OCI-LY3 (cell line): Measurements from ENCODE around the gene FFAR4.

ENCODE experiments used
- H2AFZ ChIP-seq: fragments of 200-600, 300-600 bp; shearing (Covaris generic); 2 replicates; pipeline ENCODE4 v1.6.0; 2014; ENCODE audit warnings: antibody characterized with exemption, low read depth, low read length
- H3K27ac ChIP-seq: fragments of 200-600, 300-600 bp; sonication (generic); 2 replicates; pipeline ENCODE4 v1.5.1; 2014; ENCODE audit warnings: mild to moderate bottlenecking, low read length, moderate library complexity, mixed read lengths
- H3K27me3 ChIP-seq: fragments of 200-600, 300-600 bp; sonication (generic); 2 replicates; pipeline ENCODE4 v1.6.1; 2014; ENCODE audit warnings: low read depth, low read length, mixed read lengths
- H3K36me3 ChIP-seq: fragments of 200-600, 300-600 bp; sonication (generic); replicated peaks from 2 replicates; pipeline ENCODE3; 2014; ENCODE audit warnings: low read depth, low read length, mixed read lengths
- H3K4me1 ChIP-seq: fragments of 300-600, 200-600 bp; sonication (generic); 2 replicates; pipeline ENCODE4 v1.6.1; 2014; ENCODE audit warnings: low read length, mixed read lengths
- H3K4me2 ChIP-seq: fragments of 200-600, 300-600 bp; sonication (generic); 2 replicates; pipeline ENCODE4 v1.6.1; 2014; ENCODE audit warnings: low read length, mixed read lengths
- H3K4me3 ChIP-seq: fragments of 300-600, 200-600 bp; sonication (generic); 2 replicates; pipeline ENCODE4 v1.5.1; 2014; ENCODE audit warnings: antibody characterized with exemption, mild to moderate bottlenecking, low read length, moderate library complexity
- H3K79me2 ChIP-seq: fragments of 300-600, 200-600 bp; shearing (Covaris generic); 2 replicates; pipeline ENCODE4 v1.6.1; 2014; ENCODE audit warnings: mild to moderate bottlenecking, low read length, mixed read lengths
- H3K9ac ChIP-seq: fragments of 300-600, 200-600 bp; shearing (Covaris generic); 2 replicates; pipeline ENCODE4 v1.6.0; 2014; ENCODE audit warnings: mild to moderate bottlenecking, low read length, moderate library complexity
- H3K9me3 ChIP-seq: fragments of 200-600, 300-600 bp; shearing (Covaris generic); 2 replicates; pipeline ENCODE4 v1.6.1; 2014; ENCODE audit warnings: low read length, mixed read lengths; ENCODE audit not compliant: insufficient read depth
- H4K20me1 ChIP-seq: fragments of 200-600, 300-600 bp; sonication (generic); 2 replicates; pipeline ENCODE4 v1.6.1; 2016; ENCODE audit warnings: low read length, mixed read lengths; ENCODE audit not compliant: insufficient read depth
- EZH2phosphoT487 ChIP-seq: fragments of 200-600 bp; shearing (Covaris generic); IDR thresholded peaks from 2 replicates; pipeline ENCODE4 v1.6.1; 2018; ENCODE audit warnings: antibody characterized with exemption, mixed run types, low read depth
- TF ChIP-seq, protein P1 (sequence below): fragments of 200-600, 300-600 bp; sonication (generic); IDR thresholded peaks from 2 replicates; pipeline ENCODE4 v1.5.1; 2014; ENCODE audit warnings: antibody characterized with exemption, low read length, low read depth

The FFAR4 gene

DNA sequence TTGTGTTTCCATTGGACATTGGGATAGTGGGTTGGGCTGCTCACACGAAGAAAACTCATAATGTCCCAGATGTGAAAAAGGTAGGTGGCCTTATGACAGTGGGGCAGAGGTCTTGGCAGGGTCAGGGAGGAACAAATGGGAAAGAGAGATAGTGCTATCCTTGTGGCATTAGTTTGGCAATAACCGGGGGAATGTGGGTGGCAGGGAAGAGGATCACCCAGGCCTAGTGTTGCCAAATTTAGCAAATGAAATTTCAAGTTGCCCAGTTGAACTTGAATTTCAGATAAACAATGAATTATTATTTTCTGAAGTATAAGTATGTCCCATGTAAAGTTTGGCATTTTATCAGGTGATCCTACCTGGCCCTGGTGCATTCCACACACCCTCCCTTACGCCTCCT lies 46.7 kb downstream of the FFAR4 start:
- H3K27ac ChIP-seq, result no peak overlapping the region
- H3K4me3 ChIP-seq, result no peak overlapping the region
- H3K4me2 ChIP-seq, result no peak overlapping the region
- no peaks in the 10 kb centered on the region for H3K36me3 ChIP-seq
- no peak overlapping the region for H2AFZ ChIP-seq
- no peaks in the 10 kb centered on the region for H3K79me2 ChIP-seq
- H3K9ac ChIP-seq, result no peak overlapping the region
- H3K27me3 ChIP-seq, result no peaks in the 10 kb centered on the region
- no peaks in the 10 kb centered on the region for H3K4me1 ChIP-seq
- TF ChIP-seq EZH2phosphoT487, result no peak
- TF ChIP-seq, protein P1, sequence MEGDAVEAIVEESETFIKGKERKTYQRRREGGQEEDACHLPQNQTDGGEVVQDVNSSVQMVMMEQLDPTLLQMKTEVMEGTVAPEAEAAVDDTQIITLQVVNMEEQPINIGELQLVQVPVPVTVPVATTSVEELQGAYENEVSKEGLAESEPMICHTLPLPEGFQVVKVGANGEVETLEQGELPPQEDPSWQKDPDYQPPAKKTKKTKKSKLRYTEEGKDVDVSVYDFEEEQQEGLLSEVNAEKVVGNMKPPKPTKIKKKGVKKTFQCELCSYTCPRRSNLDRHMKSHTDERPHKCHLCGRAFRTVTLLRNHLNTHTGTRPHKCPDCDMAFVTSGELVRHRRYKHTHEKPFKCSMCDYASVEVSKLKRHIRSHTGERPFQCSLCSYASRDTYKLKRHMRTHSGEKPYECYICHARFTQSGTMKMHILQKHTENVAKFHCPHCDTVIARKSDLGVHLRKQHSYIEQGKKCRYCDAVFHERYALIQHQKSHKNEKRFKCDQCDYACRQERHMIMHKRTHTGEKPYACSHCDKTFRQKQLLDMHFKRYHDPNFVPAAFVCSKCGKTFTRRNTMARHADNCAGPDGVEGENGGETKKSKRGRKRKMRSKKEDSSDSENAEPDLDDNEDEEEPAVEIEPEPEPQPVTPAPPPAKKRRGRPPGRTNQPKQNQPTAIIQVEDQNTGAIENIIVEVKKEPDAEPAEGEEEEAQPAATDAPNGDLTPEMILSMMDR, result no peak
- H4K20me1 ChIP-seq, result no peaks in the 10 kb centered on the region
- H3K9me3 ChIP-seq, result no peaks in the 10 kb centered on the region

DNA sequence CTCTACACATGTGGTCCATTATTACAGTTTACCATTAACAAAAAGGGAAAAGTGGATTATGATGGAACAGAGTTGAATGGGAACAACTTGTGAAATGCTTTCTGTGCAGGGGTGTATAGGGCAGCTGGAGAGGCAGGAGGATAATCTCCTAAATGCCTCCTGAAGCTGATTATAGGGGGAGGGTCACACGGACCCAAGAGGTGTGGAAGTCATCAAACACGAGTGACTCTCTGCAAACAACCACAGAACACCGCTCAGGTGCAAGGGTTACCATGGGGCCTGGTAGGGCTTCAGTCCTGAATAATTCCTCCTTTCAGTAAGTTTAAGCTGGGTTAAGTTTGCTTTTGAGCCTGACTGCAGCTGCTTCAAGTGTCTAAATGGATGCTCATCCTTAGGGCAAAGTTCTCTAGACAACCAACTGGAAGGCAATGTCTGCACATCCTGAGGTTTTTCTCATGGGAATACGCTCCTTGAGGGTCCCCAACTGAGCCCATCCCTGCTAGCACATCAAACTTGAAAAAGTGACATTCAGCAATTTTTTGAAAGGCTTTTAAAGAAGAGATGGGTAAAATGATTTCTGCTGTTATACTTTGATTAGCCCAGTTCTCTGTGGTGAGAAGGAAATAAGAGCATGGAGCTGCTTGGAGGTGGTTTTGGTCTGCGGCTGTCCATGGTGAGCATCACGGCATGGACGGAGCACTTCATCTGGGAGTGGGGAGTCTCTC lies 47.8 kb downstream of the FFAR4 start:
- H3K4me1 ChIP-seq, result no peaks in the 10 kb centered on the region
- H4K20me1 ChIP-seq, result no peaks in the 10 kb centered on the region
- no peak for TF ChIP-seq EZH2phosphoT487
- TF ChIP-seq, protein P1, result no peak
- H3K9me3 ChIP-seq, result no peaks in the 10 kb centered on the region
- no peak overlapping the region for H3K4me3 ChIP-seq
- no peak overlapping the region for H3K4me2 ChIP-seq
- H3K36me3 ChIP-seq, result no peaks in the 10 kb centered on the region
- H3K9ac ChIP-seq, result no peak overlapping the region
- H3K27ac ChIP-seq, result no peak overlapping the region
- H3K27me3 ChIP-seq, result no peaks in the 10 kb centered on the region
- H2AFZ ChIP-seq, result no peak overlapping the region
- no peaks in the 10 kb centered on the region for H3K79me2 ChIP-seq

DNA sequence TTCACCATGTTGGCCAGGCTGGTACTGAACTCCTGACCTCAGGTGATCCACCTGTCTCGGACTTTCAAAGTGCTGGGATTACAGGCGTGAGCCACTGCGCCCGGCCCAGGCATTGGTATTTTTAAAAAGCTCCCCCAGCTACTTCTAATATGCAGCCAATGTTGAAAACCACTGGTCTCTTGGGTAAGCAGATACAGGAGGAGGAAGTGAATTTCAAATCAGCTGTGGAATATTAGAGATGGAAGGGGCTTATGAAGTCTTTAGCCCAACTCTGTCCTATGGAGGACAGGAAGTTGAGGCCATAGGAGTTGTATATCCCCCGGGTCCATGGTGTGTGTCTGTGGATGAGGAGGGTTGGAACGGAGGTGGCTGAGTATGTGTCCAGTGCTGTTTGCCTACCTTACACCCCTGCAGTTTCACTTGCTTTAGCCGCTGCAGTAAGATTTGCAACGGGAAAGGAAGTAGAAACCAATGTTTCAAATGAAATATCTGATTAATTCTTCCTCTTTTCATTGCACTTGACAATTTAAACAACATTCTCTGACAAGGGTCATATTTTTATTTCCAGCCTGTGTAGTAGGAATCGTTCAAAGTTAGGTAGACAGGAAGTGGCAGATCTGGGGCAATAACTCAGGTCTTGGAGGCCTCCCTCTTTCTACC lies 49.2 kb downstream of the FFAR4 start:
- Histone ChIP-seq H3K4me3 (no peak overlapping the region), H3K9ac (no peak overlapping the region), H2AFZ (peak overlapping the region; percentile 39; the same call in 1 of the 2 replicates), H3K79me2 (no peaks in the 10 kb centered on the region), H3K27me3 (no peaks in the 10 kb centered on the region), H3K27ac (no peak overlapping the region), H3K4me2 (no peak overlapping the region), H4K20me1 (no peaks in the 10 kb centered on the region), H3K9me3 (no peaks in the 10 kb centered on the region), H3K36me3 (no peaks in the 10 kb centered on the region), H3K4me1 (no peaks in the 10 kb centered on the region)
- no peak for TF ChIP-seq EZH2phosphoT487
- TF ChIP-seq, protein P1, result no peak

DNA sequence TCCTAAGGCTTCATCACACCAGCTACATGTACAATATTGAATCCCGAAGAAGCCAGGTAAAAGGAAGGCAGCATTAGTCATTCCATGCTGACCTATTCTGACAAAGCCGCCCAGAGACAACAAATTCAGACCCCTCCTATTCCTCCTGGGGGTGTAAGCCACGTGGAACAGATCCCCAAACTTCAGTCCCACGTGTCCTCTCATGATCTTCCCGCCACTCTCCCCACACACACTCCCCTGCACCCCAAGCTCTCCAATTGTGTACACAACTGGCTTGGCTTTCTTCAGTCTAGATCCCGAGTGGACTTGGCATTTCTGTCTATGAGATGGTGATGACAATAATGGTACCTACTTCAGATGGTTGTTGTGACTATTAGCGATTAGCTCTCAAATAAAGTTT lies 54.5 kb downstream of the FFAR4 start:
- H3K4me1 ChIP-seq, result no peaks in the 10 kb centered on the region
- no peak overlapping the region for H3K4me2 ChIP-seq
- no peak overlapping the region for H3K27ac ChIP-seq
- H4K20me1 ChIP-seq, result no peaks in the 10 kb centered on the region
- no peaks in the 10 kb centered on the region for H3K79me2 ChIP-seq
- no peak for TF ChIP-seq EZH2phosphoT487
- TF ChIP-seq, protein P1, result no peak
- no peak overlapping the region for H2AFZ ChIP-seq
- H3K9ac ChIP-seq, result no peak overlapping the region
- no peaks in the 10 kb centered on the region for H3K27me3 ChIP-seq
- H3K36me3 ChIP-seq, result no peaks in the 10 kb centered on the region
- no peaks in the 10 kb centered on the region for H3K9me3 ChIP-seq
- H3K4me3 ChIP-seq, result no peak overlapping the region
